ENCODE results near the gene PLPP4.

Gene PLPP4

GRCh38 chr10:120475844-120476791 is 19.1 kb downstream of the PLPP4 start:
- no peak overlapping the region for H3K4me3 ChIP-seq (ENCODE audit: low read depth, low read length)
- DNase-seq (ENCODE audit: low read depth), result no peak
- TF ChIP-seq CTCF (IDR thresholded peaks at IDR 0.05; ENCODE audit: insufficient read depth, low read depth, low read length, missing control alignments), result no peak

DNA sequence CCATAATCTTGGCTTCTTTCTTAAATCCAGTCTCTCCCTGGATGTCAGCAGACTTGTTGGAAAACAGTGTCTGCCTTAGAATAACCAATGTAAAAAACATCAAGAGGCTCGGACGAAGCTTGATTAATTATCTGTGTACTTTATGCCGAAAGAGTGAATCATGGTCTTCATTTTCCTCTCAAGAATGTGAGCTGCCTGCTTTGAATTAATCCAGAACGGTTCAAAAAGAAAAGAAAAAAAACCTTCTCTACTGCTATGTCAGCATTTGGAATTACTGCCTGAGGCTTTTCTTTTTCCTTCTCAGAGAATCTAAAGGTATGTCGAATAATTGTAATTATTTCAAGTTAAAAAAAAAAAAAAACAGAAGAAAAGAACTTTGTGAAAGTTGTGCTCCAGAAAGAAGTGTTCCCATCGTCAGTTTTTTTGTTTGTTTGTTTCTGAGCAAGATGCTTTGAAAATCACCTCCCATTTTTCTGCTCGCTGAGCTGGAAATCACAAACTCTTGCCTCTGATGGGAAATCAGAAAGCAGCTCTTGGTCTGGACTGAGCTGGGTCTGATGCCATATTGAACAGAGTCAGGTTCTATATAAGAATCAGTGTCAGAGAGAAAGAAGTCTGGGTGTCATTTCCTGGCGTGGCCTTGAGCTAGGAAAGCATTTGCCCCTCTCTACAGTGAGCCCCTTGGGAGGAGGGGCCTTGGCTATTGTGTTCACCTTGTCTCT is 20.2 kb downstream of the PLPP4 start:
- DNase-seq (ENCODE audit: low read depth), result no peak
- no peak overlapping the region for H3K4me3 ChIP-seq (ENCODE audit: low read depth, low read length)
- no peak for TF ChIP-seq CTCF (IDR thresholded peaks at IDR 0.05; ENCODE audit: insufficient read depth, low read depth, low read length, missing control alignments)

- no peak for DNase-seq (ENCODE audit: low read depth)
- no peak overlapping the region for H3K4me3 ChIP-seq (ENCODE audit: low read depth, low read length)
- no peak for TF ChIP-seq CTCF (IDR thresholded peaks at IDR 0.05; ENCODE audit: insufficient read depth, low read depth, low read length, missing control alignments)
These were observed 20.7 kb downstream of the PLPP4 start for GRCh38 chr10:120477743-120478141.

DNA sequence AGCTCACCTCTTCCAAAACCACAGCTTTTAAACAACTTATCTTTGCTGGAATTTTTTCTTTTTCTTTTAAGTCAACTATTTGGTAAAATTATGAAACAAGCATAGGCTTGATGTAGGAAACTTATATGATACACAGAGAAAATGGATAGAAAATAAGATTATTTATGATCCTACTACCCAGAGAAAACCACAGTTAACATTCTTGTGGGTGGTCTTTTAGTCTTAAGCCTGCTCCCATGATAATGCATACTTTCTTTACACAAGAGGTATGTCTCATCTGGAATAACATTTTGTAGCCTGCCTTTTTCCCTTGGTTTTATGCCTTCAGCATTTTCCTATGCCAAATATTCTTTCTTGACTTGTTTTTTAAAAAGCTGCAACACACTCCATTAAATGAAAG is 21.4 kb downstream of the PLPP4 start:
- no peak for TF ChIP-seq CTCF (IDR thresholded peaks at IDR 0.05; ENCODE audit: insufficient read depth, low read depth, low read length, missing control alignments)
- DNase-seq (ENCODE audit: low read depth), result no peak
- H3K4me3 ChIP-seq (ENCODE audit: low read depth, low read length), result no peak overlapping the region

DNA sequence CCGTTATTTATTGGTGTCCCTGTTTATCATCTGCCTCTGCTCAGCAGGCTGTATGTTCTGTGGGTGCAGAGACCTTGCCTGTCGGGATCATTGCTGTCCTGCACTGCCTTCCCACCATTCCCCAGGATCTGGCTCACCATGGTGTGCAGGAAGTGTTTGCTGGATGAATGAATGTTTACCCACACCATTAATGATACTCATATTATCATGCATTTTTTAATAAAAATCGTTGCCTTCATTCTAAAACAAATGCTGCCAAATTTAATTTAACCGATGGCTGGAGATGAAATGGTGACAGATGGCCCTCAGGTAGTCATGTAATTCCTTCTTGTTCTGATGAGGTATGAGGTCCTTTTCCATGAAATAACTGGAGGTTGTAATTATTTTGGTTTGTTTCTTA is 22.5 kb downstream of the PLPP4 start:
- TF ChIP-seq CTCF (IDR thresholded peaks at IDR 0.05; ENCODE audit: insufficient read depth, low read depth, low read length, missing control alignments), result no peak
- DNase-seq (ENCODE audit: low read depth), result no peak
- no peak overlapping the region for H3K4me3 ChIP-seq (ENCODE audit: low read depth, low read length)

GRCh38 chr10:120480065-120480600 is 23.1 kb downstream of the PLPP4 start:
- DNase-seq (ENCODE audit: low read depth), result no peak
- no peak for TF ChIP-seq CTCF (IDR thresholded peaks at IDR 0.05; ENCODE audit: insufficient read depth, low read depth, low read length, missing control alignments)
- no peak overlapping the region for H3K4me3 ChIP-seq (ENCODE audit: low read depth, low read length)
